HG02610 (cell line): ENCODE results near the gene LDLRAD2.
"Not testable (repeated sequence)": the region's sequence is repeated elsewhere in the genome, so short reads cannot be mapped to it uniquely, and the experiment has no call there.

Source experiments
- ATAC-seq: cut with Tn5 transposase; IDR thresholded peaks from one replicate; pipeline ENCODE4 v1.9.1; 2021; ENCODE audit warnings: mild to moderate bottlenecking, moderate library complexity; ENCODE audit not compliant: unreplicated experiment

Gene LDLRAD2, protein sequence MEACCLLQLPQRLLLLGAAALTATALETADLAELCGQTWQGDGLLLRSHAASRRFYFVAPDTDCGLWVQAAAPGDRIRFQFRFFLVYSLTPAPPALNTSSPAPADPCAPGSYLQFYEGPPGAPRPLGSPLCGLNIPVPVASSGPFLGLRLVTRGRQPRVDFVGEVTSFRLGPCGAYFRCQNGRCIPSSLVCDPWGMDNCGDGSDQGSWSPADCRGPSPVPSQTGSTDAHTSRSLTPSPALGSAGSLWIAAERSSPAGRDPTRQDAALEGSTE

GRCh38 chr1:21811875-21812305 is at the start of gene LDLRAD2:
TSS of gene LDLRAD2 (plus strand) at chr1:21812265. CDS start at chr1:21812452, 187 bp downstream.
- no peak for ATAC-seq

GRCh38 chr1:21763236-21763635 is 48.8 kb upstream of the LDLRAD2 start:
- ATAC-seq: no peak

- ATAC-seq: no peak
Observed at GRCh38 chr1:21763694-21764419, 48.2 kb upstream of the LDLRAD2 start.

DNA sequence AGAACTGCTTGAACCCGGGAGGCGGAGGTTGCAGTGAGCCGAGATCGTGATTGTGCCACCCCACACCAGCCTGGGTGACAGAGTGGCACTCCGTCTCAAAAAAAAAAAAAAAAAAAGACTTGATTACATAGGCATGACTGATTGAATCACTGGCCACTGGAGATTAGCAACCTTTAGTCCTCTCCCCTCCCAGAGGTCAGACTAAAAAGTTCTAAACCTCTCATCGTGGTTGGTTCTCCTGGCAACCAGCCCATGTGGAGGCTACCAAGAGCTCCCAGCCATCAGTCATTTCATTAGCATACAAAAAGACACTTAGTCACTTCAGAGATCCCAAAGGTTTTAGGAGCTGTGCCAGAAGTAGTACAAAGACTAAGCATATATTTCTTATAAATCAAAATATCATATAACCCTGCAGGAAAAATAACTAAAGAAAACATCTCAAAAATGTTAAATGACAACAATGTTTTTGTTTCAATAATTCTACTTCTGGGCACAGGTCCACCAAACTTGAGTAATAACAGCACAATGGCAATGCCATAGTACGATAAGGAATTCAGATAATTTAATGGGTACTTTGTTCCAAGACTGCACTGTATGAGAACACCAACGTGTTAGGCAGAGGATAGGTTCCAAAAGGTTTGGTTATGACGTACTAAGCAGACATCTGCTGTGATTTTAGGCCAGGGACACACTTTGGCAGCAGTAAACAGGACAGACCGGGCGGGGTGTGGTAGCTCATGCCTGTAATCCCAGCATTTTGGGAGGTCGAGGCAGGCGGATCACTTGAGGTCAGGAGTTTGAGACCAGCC is 47.2 kb upstream of the LDLRAD2 start:
- ATAC-seq: no peak

DNA sequence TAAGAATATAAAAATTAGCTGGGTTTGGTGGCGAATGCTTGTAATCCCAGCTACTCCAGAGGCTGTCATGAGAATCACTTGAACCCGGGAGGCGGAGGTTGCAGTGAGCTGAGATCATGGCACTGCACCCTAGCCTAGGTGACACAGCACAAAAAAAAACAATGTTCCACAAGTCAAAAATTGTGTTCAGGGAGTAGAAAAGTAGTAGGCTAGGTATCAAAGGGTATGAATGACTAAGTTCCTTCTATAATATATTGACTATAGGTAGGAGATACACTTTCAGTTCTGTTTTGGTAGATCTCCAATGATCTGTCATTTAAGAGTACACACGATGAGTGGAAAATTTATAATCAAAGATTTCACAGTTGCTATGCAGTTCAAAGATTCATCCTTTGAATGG is 45.9 kb upstream of the LDLRAD2 start:
- no peak for ATAC-seq

- not testable (repeated sequence) for ATAC-seq
Observed at GRCh38 chr1:21767106-21767505, 45.0 kb upstream of the LDLRAD2 start.

DNA sequence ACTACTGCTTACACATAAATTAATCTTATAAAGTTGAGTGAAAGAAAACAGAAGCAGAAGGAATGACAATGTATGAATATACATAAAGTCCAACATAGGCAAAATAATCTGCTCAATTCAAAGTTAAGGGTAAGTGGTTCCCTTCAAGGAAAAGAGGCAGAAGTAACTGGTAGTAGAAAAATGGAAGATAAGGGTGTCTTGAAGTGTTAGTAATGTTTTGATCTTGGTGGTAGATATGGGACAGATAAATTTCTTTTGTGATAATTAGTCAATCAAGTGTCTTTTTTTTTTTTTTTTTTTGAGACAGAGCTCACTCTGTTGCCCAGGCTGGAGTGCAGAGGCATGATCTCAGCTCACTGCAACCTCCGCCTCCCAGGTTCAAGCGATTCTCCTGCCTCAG is 41.9 kb upstream of the LDLRAD2 start:
- no peak for ATAC-seq

- not testable (repeated sequence) for ATAC-seq
Observed at GRCh38 chr1:21770602-21771001, 41.5 kb upstream of the LDLRAD2 start.

DNA sequence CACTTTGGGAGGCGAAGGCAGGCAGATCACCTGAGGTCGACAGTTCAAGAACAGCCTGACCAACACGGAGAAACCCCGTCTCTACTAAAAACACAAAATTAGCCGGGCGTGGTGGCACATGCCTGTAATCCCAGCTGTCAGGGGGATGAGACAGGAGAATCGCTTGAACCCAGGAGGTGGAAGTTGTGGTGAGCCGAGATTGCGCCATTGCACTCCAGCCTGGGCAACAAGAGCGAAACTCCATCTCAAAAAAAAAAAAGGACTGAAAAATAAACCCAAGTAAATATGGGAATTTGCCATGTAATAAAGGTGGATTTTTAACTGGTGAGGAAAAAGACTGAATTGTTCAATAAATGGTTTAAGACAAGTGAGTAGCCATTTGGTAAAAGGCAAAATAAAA is 40.4 kb upstream of the LDLRAD2 start:
- not testable (repeated sequence) for ATAC-seq

- no peak for ATAC-seq
Observed at GRCh38 chr1:21773585-21773984, 38.5 kb upstream of the LDLRAD2 start.

- ATAC-seq: no peak
Observed at GRCh38 chr1:21774835-21775549, 37.1 kb upstream of the LDLRAD2 start.

GRCh38 chr1:21775550-21775914 is 36.5 kb upstream of the LDLRAD2 start:
- ATAC-seq: no peak

GRCh38 chr1:21775985-21776562 is 36.0 kb upstream of the LDLRAD2 start:
- no peak for ATAC-seq

GRCh38 chr1:21776925-21777324 is 35.1 kb upstream of the LDLRAD2 start:
- ATAC-seq: not testable (repeated sequence)

DNA sequence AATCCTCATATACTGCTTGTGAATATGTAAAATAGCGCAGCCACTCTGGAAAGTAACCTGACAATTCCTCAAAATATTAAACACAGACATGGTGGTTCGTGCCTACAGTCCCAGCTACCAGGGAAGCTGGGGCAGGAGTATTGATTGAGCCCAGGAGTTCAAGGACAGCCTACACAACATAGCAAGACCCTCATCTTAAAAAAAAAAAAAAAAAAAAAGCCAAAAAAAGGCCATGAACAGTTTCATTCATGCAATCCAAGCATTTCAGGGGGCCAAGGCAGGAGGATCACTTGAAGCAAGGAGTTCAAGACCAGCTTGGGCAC is 33.7 kb upstream of the LDLRAD2 start:
- ATAC-seq: no peak

DNA sequence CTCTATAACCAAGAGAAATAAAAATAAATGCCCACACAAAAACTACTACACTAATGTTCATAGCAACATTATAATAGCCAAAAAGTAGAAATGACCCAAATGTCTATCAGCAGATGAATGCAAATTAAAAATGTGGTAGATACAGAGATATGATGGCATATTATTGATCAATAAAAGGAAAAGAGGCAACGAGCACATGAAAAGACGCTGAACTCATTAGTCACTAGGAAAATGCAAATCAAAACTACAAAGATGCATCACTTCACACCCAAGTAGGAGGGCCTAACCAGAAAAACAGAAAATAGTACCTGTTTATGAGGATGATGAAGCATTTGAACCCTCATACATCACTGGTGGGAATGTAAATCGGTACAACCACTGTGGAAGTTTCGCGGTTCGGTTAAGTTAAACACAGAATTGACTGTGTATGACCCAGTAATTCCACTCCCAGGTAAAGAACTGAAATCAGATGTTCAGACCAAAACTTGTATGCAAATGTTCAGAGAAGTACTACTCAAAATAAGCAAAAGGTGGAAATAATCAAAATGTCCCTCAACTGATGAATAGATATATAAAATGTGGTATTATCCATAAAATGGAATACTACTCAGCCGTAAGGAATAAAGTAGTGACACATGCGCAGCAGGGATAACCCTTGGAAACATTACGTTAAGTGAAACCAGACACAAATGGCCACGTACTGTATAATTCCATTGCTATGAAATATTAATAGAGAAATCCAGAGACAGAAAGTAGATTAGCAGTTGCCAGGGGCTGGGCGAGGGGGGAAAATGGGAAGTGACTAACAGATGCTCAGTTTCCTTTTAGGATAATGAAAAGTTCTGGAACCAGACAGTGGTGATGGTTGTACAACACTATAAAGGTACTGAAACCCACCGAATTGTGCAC is 32.2 kb upstream of the LDLRAD2 start:
- ATAC-seq: peak; percentile 48

DNA sequence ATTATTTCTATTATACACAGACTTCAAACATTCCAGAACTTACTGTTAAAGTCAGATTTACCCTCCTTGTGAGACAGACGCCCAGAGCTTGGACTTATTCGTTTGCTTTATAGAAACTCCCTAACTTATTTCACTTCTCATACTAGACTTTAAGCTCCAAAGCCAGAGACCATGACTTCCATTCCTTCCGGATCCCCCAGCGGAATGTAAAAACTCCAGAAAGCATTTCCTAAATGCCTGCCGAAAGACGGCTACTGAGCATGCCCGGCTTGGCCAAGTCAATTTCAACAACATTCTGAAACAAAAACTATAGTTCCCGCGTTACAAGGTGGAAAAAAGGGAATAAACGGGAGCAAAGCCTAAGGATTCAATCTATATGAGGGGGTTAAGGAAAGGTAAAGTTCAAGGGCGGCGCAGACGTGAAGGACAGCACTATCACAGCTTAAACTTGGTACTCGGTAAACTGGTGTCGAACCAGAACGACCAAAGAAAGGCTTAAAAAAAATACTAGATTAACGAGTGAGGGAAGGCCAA is 30.2 kb upstream of the LDLRAD2 start:
- ATAC-seq: peak; percentile 16

GRCh38 chr1:21782349-21782867 is 29.7 kb upstream of the LDLRAD2 start:
- peak; percentile 5 for ATAC-seq
